Measurements from ENCODE around the gene CD164.

Gene CD164

GRCh38 chr6:109417646-109418045, 35.4 kb upstream of the CD164 start:
- H3K4me3 ChIP-seq (ENCODE audit: low read depth, low read length): no peak overlapping the region
- no peak for DNase-seq (ENCODE audit: low read depth)
- TF ChIP-seq CTCF (IDR thresholded peaks at IDR 0.05; ENCODE audit: control insufficient read depth, extremely low read depth, insufficient read depth): no peak

- H3K4me3 ChIP-seq (ENCODE audit: low read depth, low read length): no peak overlapping the region
- DNase-seq (ENCODE audit: low read depth): no peak
- no peak for TF ChIP-seq CTCF (IDR thresholded peaks at IDR 0.05; ENCODE audit: control insufficient read depth, extremely low read depth, insufficient read depth)
Measured at GRCh38 chr6:109411034-109411433, 28.8 kb upstream of the CD164 start.

- TF ChIP-seq CTCF (IDR thresholded peaks at IDR 0.05; ENCODE audit: control insufficient read depth, extremely low read depth, insufficient read depth): no peak
- DNase-seq (ENCODE audit: low read depth): no peak
- no peak overlapping the region for H3K4me3 ChIP-seq (ENCODE audit: low read depth, low read length)
Measured at GRCh38 chr6:109406196-109406595, 23.9 kb upstream of the CD164 start.

DNA sequence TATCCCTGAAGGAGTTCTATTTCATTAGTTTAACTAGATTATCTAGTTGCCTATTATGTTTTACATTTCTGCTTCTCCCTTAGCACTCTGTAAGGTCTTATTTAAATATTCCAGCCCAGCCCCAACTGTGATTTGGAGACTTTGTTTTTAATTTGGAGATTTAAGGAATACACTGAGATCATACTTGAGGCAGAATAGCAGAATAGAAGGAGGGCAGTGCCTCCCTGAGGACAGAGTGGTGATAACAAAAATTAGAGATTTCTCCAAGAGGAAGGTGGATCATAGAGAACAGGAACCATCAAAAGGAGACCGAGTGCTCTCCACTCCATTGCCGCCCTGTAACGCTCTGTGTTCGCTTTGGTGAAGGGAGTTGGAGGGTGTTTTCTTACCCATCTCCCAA, 14.8 kb upstream of the CD164 start:
- no peak overlapping the region for H3K4me3 ChIP-seq (ENCODE audit: low read depth, low read length)
- DNase-seq (ENCODE audit: low read depth): no peak
- TF ChIP-seq CTCF (IDR thresholded peaks at IDR 0.05; ENCODE audit: control insufficient read depth, extremely low read depth, insufficient read depth): peak; percentile 61

- no peak overlapping the region for H3K4me3 ChIP-seq (ENCODE audit: low read depth, low read length)
- TF ChIP-seq CTCF (IDR thresholded peaks at IDR 0.05; ENCODE audit: control insufficient read depth, extremely low read depth, insufficient read depth): no peak
- DNase-seq (ENCODE audit: low read depth): no peak
Measured at GRCh38 chr6:109396046-109396718, 13.9 kb upstream of the CD164 start.

GRCh38 chr6:109393886-109394281, 11.6 kb upstream of the CD164 start:
- DNase-seq (ENCODE audit: low read depth): no peak
- TF ChIP-seq CTCF (IDR thresholded peaks at IDR 0.05; ENCODE audit: control insufficient read depth, extremely low read depth, insufficient read depth): no peak
- no peak overlapping the region for H3K4me3 ChIP-seq (ENCODE audit: low read depth, low read length)
